HG03108 (cell line): ENCODE data around the gene HTR3A.
A peak's percentile ranks its signal among the peaks of the same experiment; 100 is the strongest.
"Not testable (repeated sequence)": the region's sequence is repeated elsewhere in the genome, so short reads cannot be mapped to it uniquely, and the experiment has no call there.

Experiments used
- ATAC-seq: cut with Tn5 transposase; IDR thresholded peaks from one replicate; pipeline ENCODE4 v1.9.1; 2021; ENCODE audit warnings: moderate library complexity; ENCODE audit not compliant: unreplicated experiment

Gene HTR3A

DNA sequence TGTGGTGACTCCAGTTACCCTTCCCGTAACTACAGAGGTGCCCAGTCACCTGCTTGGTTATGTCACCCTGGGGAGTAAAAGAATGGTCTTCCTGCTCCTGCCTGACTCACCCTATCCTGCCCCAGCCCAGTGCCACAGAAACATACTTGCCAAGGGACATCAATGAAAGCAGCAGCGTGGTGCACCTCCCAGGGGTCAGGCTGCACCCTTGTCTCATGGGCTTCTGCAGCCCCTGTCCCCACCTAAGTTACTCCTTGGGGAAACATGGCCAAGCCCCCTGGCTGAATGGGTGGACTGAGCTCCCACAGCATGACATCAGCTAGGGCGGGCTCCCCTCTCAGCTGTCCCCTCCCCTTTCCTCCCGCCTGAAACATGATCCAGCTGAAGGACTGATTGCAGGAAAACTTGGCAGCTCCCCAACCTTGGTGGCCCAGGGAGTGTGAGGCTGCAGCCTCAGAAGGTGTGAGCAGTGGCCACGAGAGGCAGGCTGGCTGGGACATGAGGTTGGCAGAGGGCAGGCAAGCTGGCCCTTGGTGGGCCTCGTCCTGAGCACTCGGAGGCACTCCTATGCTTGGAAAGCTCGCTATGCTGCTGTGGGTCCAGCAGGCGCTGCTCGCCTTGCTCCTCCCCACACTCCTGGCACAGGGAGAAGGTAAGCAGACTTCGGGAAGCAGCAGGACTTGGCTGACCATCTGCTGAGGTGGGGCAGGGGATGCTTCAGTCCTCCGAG is at the start of gene HTR3A:
Gene HTR3A, plus strand, starts transcription at position 368 of the 730 bp plus-strand sequence. Its CDS starts 218 bp downstream, at position 586.
- ATAC-seq: no peak

DNA sequence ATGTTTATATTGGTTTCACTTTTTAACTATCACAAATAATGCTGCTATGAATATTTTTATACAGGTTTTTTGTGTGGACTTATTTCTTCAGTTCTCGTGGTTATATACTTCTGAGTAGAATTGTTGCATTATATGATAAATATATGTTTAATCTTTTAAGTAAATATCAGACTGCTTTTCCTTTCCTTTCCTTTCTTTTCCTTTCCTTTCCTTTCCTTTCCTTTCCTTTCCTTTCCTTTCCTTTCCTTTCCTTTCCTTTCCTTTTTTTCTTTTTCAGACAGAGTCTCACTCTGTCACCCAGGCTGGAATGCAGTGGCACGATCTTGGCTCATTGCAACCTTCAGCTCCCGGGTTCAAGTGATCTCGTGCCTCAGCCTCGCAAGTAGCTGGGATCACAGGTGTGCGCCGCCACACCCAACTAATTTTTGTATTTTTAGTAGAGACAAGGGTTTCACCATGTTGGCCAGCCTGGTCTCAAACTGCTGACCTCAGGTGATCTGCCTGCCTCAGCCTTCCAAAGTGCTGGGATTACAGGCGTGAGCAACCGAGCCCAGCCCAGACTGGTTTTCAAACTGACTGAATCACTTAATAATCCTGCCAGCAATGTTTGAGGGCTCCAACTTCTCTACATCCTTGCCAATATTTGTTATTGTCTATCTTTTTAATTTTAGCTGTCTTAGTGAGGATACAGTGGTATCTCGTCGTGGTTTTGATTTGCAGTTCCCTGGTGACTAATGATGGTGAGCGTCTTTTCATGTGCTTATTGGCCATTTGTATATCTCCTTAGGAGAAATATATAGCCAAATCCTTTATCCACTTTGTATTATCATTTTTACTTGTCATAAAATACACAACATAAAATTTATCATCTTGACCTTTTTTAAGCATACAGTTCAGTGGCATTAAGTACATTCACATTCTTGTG is 48.4 kb upstream of the HTR3A start:
- no peak for ATAC-seq

DNA sequence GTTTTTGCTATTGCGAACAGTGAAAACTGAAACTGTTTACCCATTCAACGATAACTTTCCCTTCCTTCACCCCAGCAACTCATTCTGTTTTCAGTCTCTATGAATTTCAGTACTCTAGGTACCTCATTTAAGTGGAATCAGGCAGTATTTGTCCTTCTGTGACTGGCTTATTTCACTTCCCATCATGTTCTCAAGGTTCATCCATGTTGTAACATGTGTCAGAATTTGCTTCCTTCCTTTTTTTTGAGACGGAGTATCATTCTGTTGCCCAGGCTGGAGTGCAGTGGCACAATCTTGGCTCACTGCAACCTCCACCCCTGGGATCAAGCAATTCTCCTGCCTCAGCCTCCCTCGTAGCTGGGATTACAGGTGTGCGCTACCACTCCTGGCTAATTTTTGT is 46.6 kb upstream of the HTR3A start:
- ATAC-seq: no peak

DNA sequence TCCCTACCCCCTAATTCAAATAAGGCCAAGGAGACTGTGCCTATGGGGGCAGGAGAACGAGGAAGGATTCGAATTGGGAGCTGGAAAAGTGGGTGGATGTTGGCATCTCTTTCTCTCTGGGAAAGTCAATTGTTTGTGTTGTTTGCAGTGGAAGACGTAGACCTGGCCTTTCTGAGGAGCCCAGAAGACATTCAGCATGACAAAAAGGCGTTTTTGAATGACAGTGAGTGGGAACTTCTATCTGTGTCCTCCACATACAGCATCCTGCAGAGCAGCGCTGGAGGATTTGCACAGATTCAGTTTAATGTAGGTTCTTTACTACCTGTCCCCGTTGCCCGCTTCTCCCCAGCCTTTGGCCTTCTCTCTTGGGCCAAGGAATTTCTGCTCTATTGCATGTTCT is 42.1 kb upstream of the HTR3A start:
- no peak for ATAC-seq

DNA sequence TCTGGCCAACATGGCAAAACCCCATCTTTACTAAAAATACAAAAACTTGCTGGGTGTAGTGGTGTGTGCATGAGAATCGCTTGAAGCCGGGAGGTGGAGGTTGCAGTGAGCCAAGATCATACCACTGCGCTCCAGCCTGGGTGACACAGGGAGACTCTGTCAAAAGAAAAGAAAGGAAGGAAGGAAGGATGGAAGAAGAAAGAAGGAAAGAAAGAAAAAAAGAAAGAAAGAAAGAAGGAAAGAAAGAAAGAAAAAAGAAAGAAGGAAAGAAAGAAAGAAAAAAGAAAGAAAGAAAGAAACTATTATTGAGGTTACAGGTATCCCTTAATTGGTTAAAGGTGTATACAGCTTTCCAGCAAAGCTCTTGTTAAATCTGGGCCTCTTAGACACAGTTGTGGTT is 40.7 kb upstream of the HTR3A start:
- not testable (repeated sequence) for ATAC-seq

DNA sequence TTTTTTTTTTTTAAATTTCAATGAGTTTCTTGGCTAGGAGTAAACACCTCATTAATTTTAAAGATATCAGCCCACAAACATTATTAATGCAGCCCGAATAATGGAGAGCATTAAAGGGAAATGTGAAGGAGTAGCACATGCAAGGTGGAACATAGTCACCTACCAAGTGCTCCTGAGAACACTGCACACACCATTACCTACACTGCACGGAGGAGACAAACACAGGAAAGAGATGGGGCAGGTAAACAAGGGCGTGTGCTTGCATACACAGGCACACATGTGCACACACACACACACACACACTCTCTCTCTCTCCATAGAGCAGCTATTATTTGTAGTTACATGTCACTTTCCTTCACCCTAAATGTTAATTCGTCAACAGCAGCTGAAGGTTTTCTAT is 40.1 kb upstream of the HTR3A start:
- no peak for ATAC-seq

DNA sequence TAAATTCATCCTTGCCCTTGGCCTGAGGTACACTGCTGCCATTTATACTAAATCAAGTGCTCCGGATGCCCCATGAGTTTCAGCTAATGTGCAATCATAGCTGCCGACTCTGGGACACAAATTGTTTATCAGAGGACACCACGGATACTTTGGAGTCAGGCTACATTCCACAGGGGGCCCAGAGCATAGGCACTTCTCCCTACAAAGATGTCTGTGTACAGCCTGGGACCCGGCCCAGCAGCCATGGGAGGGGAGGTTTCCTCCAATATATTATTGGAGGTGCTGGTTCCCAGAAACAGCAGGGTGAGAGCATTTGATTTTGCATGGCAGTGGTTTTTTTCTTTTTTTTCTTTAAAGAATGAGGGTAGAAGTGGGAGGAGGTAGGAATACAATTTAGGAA is 39.0 kb upstream of the HTR3A start:
- no peak for ATAC-seq

DNA sequence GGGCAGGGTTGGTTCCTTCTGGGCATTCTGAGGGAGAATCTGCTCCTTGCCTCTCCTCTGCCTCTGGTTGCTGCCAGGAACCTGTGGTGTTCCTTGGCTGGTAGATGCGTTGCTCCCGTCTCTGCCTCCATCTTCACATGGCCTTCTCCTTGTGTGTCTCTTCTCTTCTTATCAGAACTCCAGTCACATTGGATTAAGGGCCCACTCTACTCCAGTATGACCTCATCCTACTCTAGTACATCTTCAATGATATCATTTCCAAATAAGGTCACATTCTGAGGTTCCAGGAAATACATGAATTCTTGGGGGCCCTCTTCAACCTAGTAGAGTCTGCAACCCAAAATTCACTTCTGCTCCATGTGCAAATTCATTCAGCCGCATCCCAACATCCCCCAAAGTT is 37.0 kb upstream of the HTR3A start:
- no peak for ATAC-seq

DNA sequence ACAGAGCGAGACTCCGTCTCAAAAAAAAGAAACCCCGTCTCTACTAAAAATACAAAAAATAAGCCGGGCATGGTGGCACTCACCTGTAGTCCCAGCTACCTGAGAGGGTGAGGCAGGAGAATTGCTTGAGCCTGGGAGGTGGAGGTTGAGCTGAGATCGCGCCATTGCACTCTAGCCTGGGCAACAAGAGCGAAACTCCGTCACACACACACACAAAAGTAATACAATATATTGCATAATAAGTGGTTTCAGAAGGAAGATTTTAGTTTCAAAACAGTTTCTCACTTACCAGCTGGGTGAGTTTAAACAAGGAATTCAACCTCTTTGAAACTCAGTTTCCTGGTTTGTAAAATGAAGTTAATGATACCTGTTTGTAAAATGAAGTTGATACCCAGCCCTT is 32.7 kb upstream of the HTR3A start:
- no peak for ATAC-seq

DNA sequence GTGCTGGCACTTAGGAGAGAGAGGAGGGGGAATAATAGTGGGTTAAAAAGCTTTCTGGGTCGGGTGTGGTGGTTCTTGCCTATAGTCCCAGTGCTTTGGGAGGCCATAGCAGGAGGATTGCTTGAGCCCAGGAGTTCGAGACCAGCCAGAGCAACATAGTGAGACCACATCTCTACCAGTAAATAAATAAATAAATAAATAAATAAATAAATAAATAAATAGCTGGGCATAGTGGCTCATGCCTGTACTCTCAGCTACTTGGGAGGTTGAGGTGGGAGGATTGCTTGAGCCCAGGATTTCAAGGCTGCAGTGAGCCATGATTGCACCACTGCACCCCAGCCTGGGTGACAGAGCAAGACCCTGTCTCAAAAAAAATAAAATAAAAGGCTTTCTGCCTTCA is 28.7 kb upstream of the HTR3A start:
- ATAC-seq: not testable (repeated sequence)

DNA sequence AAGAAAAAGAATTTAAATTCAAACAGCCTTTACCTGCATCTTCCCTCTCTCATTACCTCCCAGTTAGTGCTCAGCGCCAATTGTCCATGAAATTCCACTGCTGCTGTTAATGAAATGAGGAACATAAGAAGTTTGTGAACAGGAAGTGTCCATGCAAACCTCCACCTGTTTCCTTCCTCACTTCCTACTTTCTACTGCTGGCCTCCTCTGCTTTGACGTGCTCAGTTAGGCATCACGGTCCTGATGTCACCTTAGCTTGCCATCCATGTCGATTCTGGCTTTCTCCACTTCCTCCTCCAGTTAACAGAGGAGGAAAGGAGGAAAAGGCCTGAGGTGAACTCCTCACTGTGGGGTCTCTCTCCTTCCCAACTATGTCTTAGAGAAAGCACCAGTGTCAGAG is 26.9 kb upstream of the HTR3A start:
- ATAC-seq: no peak

DNA sequence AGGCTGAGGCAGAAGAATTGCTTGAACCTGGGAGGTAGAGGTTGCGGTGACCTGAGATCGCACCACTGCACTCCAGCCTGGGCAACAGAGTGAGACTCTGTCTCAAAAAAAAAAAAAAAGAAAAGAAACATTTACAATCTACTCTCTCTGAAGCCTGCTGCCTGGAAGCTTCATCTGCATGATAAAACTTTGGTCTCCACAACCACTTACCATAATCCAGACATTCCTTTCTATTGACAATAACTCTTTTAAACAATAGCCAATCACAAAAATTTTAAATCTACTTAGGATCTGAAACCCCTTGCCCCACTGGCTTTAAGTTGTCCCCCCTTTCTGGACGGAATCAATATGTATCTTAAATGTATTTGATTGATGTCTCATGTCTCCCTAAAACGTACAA is 25.0 kb upstream of the HTR3A start:
- no peak for ATAC-seq

DNA sequence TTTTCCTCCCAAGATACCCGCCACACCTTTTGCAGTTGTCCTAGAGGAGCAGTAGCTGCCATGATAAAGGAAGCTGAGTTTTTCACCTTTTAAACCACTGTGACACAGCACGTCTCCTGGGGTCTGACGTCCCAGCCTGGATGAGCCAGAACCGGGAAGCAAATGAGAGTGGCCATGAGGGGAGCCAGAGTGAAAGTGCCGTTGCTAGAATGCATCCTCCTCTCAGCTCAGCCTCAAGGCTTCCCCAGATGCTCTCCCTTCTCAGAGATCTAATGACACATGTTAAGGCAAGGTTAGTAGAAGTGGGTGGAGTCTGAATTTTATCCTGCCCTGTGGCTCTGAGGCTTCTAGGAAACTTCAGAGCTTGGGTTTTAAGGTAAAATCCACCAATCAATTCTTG is 23.4 kb upstream of the HTR3A start:
- ATAC-seq: no peak

DNA sequence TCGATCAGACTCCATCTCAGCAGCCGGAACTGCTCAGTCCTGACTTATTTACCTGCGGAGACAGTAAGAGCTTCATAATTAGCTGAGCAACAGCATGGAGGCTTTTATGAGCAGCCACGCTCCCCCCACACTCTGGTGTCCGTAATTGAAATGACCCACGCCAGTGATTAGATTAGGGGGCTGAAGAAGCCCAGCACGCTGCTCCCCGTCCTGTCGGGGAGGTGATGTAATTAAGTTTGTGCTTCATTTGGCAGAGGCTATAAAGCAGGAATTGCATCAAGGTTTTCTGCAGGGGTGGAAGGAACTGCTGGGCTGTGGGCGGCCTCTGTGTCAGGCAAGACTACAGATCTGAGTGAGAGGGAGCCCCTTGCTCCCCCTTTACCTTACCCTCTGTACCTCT is 22.8 kb upstream of the HTR3A start:
- no peak for ATAC-seq

DNA sequence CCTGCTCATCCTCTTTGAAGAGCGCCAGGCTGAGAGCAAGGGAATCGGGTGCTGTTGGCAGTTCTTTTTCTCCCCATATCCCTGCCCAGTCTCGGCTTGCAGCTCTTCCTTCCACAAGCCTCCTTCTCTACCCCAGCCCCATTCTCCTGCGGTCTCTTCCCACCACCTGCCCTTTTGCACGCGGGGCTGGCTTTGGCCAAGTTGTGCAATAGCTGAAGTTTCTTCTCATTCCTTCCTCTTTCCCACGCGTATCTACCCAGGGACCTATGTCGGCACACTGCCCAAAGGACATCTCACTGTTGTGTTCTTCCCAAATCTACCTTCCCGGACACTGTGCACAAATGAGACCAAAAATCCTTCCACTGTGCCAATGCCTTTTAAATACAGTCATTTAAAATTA is 22.3 kb upstream of the HTR3A start:
- no peak for ATAC-seq

DNA sequence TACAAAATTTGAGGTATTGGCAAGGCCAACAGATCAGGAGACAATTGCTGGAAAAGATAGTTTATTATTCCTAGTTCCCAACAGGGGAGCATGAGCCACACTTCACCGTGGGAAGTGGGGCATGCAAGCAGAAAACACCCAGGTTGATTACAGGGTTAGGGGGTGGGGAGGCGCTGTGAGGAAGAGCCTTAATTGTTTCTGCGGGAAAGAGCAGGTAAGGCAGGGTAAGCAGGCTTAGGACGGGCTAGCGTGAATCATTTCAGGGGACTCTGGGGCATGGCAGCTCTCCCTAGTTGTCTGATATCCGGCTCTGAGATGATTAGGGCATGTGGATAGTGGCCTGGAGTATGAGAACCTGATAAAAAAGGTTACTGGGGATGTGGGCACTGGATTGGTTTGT is 20.7 kb upstream of the HTR3A start:
- no peak for ATAC-seq

DNA sequence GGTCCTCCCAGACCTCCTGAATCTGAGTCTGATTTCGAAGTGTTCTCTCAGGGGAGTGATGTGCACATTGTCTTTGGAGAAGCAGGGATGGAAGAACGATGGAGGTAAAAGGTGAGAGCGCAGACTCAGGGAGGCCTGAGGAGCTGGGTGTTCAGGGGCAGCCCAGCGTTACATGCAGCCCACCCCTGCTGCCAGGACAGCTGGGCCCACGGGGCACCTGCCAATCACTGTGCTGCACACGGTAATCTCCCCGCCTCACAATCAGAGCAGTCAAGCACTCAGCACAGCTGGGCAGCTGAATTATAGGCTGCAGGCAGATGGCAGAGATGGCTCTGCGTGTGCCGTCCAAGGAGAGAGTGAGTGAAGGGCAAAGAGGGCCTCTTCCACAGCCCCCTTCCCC is 17.9 kb upstream of the HTR3A start:
- ATAC-seq: no peak

DNA sequence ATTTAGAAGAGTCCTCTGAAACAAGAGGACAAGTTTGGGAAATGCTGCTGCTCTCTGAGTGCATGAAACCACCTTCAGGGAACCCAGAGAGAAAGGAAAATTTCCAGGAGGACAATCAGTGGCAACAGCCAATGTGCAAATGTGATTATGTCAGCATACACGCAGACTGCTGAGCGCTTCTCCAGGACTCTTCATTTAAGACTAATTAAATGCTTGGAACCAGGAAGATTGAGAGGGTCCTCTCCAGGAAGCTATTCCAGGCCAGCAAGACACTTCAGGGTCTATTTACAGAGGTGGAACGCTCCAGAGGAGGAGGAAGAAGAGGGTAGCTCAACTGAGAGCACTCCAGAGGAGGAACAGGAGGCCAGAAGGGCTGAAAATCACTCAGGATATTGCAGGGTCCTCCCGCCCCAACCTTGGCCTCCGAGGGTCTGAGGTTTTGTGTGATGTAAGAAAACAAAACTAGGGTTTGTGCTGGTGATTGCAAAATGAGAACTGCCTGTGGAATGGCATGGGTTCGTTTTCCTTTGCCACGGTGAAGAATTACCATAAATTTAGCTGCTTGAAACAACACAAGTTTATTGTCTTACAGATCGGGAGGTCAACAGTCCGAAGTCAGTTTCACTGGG is 14.1 kb upstream of the HTR3A start:
- no peak for ATAC-seq

DNA sequence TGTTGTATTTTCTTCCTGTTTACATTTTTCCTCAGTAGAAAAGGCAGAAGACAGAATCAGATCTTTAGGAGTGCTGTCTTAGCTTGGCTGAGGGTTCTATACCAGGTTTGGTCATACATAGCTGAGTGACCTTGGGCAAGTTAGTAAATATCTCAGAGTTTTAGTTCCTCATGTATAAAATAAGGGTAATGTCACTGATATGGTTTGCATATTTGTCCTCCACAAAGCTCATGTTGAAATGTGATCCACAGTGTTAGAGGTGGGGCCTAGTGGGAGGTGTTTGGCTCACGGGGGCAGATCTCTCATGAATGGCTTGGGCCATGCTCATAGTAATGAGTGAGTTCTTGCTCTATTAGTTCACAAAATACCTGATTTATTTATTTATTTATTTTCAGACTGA is 7.5 kb upstream of the HTR3A start:
- no peak for ATAC-seq

DNA sequence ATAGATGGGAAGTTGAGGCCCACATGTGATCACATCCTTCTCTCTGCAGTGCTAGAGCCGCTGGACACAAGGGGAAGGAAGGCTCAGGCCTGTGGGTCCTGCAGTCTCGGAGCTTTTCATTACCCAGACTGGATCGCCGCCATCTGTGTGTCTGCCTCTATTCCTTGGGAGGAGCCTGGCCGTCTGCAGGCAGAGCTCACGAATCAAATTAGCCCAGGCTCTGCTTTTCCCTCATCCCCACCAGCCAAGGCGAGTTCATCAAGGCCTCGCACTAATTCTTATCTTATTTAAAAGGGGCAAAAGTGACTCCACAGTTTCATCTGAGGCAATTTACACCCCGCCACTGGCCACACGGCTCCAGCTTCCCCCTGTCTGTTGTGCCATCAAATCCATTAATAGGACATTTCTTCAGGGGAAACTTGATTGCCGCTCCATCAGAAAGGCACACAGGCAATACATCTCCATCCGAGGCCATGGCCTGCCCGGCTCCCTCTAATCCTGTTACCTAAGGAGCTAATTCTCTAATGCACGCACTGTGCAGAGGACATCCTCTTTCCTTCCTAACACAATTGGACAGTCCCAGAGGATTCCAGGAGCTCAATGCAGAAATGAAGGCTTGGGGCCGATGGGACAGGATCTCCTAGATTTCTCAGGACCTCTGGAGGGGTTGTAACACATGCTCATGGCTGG is 3.3 kb upstream of the HTR3A start:
- ATAC-seq: no peak

DNA sequence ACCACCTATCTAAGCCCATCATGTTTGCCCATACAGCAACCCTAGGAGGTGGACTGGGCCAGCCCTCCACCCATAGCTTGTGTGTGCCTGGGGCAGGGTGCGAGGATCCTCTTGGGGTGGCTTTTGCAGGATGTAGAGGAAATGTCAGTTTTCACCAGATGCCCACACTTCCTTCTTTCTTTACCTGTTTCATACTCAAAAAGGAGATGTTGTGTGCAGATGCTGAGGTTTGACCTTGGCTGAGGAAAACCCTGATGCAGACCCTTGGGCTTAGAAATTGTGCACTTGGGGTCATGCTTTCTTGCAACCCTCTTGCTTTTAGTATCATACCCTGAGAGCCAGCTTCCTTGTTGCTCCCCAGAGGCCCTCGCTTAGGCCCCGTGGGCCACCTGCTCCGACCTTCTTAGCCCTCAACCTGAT is 2.2 kb downstream of the HTR3A start:
- ATAC-seq: peak; percentile 51
